Fibroblast of skin of left quadriceps (primary cell): ENCODE results near the gene CAMTA1.

Source experiments
- DNase-seq, 2 experiments: peaks; one replicate each; pipeline ENCODE4 v3.0.0-alpha.2; 2013; ENCODE audit warnings: low read depth in 2 of 2

Gene CAMTA1

GRCh38 chr1:7554385-7555235, 769.4 kb downstream of the CAMTA1 start:
- DNase-seq, result no peak

DNA sequence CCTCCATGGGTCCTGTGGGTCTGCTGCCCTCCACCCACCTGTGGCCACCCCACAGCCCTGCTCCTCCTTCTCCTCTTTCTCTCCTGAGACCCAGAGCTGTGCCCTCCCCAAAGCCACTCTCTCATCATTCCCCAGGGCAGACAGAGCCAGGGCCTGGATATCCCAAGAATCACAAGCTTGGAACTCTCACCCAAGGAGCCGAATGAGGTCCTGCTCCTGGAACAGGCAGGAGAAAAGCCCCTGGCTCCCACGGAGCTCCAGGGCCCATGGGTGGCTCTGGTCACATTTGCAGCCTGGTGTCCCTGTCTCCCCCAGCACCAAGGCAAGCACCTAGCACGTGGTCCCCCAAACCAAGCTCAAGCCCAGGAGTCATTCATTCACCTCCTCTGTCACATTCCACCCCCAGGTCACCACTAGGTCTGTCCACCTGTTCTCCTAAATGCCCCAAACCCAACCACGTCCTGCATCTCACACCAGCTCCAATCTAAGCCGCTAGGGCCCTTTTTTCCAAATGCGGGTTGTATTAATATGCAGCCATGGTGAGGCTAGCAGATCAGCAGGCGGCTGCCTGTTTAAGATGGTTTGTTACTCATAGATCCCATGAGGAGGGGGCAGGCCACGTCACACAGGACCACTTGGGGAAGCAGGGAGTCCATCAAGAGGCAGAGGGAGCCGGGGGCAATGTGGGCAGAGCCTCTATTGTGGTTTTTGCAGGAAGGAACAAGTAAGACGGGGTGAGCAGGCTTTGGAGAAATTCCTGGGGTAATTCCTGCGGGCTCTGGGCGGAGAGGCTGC, 770.3 kb downstream of the CAMTA1 start:
- no peak for DNase-seq

- no peak for DNase-seq
These were observed 772.1 kb downstream of the CAMTA1 start for GRCh38 chr1:7557301-7557891.

- DNase-seq, result no peak
These were observed 772.8 kb downstream of the CAMTA1 start for GRCh38 chr1:7558041-7558461.

- no peak for DNase-seq
These were observed 773.2 kb downstream of the CAMTA1 start for GRCh38 chr1:7558481-7558880.

GRCh38 chr1:7558921-7559869, 773.9 kb downstream of the CAMTA1 start:
- no peak for DNase-seq

- no peak for DNase-seq
These were observed 774.9 kb downstream of the CAMTA1 start for GRCh38 chr1:7560128-7560527.

DNA sequence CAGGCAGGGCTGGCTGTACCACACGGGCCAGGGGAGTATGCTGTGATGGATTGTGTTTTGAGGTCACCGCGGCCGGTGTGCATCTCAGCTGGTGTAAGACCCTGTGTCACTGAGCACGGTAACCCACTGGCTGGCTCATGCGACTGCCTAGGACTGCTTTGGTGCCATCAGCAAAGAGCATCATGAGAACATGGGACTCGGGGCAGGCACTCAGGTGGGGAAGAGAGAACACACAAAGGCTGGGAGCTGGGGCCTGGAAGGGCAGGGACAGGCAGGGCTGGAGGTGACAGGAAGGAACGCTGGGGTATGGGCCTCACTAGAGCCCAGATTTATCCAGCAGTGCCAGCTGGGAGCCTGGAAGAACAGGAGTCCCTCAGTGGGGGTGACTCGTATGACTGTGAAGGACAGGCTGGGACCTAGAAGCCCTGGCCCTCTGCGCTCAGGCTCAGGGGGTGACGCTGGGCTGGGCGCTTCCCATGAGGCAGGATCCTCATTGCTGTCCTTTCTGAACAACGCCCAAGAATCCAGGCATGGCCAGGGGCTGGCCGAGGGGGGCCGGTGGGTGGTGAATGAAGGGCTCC, 775.4 kb downstream of the CAMTA1 start:
- DNase-seq, result no peak

DNA sequence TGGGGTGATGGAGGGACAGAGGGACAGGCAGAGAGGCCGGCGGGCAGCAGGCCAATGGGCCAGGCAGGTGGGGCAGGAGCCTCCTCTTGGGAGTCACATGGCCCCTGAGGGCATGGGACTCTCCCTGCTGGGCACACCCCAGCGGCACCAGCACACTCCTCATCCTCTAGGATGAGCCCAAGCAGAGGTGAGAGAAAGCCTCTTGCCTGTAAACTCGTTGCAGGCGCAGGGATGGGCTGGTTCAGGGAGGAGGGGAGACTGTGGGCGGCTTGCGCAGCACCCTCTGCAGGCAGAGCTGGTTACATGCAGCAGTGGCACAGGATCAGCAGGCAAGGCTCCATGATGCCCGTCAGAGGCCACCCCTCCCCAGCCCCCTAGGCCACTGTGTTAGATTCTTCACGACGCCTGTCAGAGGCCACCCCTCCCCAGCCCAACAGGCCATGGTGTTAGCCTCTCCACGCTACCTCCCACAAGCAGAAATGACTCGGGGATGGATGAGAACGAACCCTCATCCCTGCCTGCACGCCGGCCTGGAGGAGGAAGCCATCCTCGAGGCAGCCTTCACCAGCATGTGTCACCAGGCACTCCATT, 776.2 kb downstream of the CAMTA1 start:
- no peak for DNase-seq

GRCh38 chr1:7561936-7562728, 776.9 kb downstream of the CAMTA1 start:
- DNase-seq, result no peak

DNA sequence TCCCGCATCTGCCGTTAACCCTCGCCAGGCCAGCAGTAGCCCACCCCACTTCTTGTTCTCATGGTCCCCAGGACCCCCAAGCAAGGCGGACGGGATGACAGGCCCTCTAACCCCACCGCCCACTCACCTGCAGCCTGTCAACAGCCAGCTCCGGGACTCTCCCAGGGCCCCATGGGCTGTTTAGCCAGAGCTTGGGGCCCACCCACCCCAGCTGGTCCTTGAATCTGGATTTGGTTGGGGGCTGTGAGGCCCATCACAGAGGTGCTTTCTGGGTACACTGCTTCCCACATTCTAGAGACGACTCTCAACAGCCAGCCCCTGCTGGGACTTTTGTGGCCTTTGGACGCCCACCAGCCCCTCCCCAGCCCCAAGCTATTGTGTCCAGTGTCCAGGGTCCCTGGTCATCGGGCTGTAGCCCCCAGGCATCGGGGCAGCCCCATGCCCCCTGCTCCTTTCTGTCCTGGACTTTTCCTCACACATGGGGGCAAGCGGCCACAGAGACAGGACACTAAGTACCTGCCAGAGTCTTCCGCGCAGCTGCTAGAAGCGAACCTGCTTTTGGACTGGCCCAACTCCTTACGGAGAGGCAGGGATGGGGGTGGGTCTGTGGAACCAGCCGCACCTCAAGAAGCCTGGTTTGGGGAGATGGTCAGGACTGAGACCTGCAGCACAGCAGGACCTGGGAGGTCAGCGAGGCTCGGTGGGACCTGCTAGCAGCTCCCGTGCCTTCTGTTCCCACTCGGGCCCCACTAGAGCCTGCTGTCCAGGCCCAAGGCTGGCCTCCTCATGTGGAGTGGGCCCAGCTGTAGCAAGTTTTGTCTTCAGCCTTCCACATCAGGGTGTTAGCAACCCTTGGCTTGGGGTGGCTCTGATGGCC, 777.7 kb downstream of the CAMTA1 start:
- no peak for DNase-seq

GRCh38 chr1:7564137-7564536, 778.9 kb downstream of the CAMTA1 start:
- DNase-seq, result no peak

GRCh38 chr1:7565099-7565750, 780.0 kb downstream of the CAMTA1 start:
- DNase-seq, result no peak

DNA sequence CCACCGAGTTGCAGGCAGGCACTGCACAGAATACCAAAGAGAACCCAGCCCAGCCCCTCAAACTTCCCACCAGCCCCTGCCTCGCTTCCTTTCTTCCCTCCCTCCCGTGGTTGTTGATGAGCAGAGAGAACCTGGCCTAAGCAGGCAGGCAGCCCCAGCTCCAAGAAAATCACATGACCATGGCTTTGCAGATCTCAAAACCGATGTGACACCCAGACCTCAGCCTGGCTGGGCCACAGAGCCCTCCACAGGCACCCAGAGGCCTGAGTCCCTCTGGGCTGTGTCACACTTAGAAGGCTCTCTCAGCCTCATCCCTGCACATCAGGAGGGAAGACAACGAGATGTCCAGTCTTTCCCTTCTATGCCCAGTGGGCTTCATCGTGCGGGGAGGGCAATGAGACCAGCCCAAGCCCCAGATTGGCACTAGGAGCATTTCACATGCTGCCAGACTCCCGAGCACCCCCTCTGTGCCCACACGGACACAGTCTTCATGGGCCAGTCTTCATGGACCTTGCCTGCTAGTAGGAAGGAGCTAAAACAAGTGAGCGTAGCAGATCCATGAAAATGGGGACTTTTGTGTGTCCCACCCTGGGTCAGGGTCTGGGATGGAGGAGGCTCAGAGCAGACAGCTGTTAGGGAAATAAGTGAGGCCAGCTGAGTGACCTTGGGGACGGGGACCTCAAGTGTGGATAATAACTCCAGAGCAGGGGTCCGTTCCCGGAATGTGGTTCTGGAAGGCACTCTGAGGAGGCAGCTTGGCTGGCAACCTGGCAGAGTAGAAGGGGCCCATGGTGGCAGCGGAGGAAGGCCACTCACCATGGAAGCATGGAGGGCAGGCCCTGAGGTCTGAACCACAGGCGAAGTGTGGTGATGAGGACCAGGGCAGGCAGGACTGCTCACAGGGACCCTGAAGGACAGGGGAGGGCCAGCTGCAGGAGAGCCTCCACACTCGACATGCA, 781.4 kb downstream of the CAMTA1 start:
- DNase-seq, result no peak

DNA sequence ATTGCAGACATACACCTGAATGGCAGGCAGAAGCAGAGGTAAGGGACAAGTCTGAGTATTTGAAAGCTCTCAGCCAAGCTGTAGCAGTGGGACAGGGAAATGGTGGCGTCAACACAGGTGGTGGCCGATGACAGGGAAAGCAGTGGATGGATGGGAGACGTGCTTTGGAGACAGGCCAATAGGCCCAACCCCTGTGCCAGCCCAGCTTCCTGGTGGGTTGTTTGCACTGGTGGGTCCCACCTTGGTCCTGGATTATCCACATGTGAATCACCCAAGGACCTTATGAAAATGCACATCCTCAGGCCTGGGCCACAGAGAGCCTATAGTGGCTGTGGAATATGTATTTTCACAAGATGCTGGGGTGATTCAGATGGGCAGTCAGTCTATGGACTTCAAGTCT, 782.1 kb downstream of the CAMTA1 start:
- no peak for DNase-seq

DNA sequence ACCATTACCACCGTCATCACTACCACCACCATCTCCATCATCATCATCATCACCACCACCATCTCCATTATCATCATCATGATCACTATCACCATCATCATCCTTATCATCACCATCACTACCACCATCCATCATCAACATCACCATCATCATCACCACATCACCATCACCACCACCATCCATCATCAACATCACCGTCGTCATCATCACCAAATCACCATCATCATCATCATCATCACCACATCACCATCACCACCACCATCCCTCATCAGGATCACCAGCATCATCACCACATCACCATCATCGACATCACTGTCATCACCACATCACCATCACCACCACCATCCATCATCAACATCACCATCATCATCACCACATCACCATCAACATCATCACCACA, 782.8 kb downstream of the CAMTA1 start:
- no peak for DNase-seq

DNA sequence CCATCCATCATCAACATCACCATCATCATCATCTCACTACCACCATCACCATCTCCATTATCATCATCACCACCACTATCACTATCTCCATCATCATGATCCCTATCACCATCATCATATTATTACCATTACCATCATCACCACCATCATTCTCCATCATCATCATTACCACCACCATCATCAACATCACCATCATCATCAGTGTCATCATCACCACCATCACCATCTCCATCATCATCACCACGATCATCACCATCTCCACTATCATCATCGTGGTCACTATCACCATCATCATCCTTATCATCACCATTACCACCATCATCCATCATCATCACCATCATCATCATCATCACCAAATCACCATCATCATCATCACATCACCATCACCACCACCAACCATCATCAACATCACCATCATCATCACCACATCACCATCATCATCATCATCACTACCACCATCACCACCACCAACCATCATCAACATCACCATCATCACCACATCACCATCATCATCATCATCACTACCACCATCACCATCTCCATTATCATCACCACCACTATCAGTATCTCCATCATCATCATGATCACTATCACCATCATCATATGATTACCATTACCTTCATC, 783.8 kb downstream of the CAMTA1 start:
- DNase-seq, result no peak
